Panc1 (cell line): ENCODE results near the gene CCDC183. TPM values are rescaled to one million over a fixed set of nuclear protein-coding genes. Genes with fewer than 3 reads are reported as not detected.
A peak's percentile ranks its signal among the peaks of the same experiment; 100 is the strongest.

Experiments used
- ATAC-seq: fragments of 200-7000 bp; cut with Tn5 transposase; 2 replicates; pipeline ENCODE4 v1.9.1; 2020; ENCODE audit warnings: mild to moderate bottlenecking, moderate library complexity
- BruUV-seq: library from RNA; stranded (reverse); fragments of 400-500 nt; replicated peaks from 2 replicates; lab custom pipeline; 2021; lab: Mats Ljungman, UMichigan
- CTCF ChIA-PET: fragments of 300-600 bp; sonication (Branson Sonifier 250); formaldehyde crosslinking; loops from one replicate; lab custom pipeline; 2022; ENCODE audit warnings: antibody characterized with exemption; lab: Charles Lee
- POLR2A ChIA-PET: fragments of 300-600 bp; sonication (Branson Sonifier 250); formaldehyde crosslinking; loops from one replicate; lab custom pipeline; 2022; ENCODE audit warnings: antibody characterized with exemption; lab: Charles Lee
- DNase-seq: peaks from one replicate; pipeline ENCODE4 v3.0.0-alpha.2; 2010; ENCODE audit warnings: low read depth, low spot score
- H3K27ac ChIP-seq: 2 replicates; pipeline ENCODE4 v1.5.1; 2011; ENCODE audit warnings: mild to moderate bottlenecking, low read length, inconsistent platforms
- H3K27me3 ChIP-seq: fragments of 200-500 bp; sonication (Bioruptor generic); 2 replicates; pipeline ENCODE4 v1.6.0; 2014; ENCODE audit warnings: low read length, inconsistent platforms; ENCODE audit not compliant: control insufficient read depth, insufficient read depth
- H3K36me3 ChIP-seq: fragments of 200-500 bp; sonication (Bioruptor generic); 2 replicates; pipeline ENCODE4 v1.5.1; 2014; ENCODE audit warnings: inconsistent platforms, mild to moderate bottlenecking, low read length, moderate library complexity; ENCODE audit not compliant: control insufficient read depth, insufficient read depth
- H3K4me1 ChIP-seq: 2 replicates; pipeline ENCODE4 v1.5.1; 2011; ENCODE audit warnings: inconsistent platforms, mild to moderate bottlenecking, low read length, moderate library complexity; ENCODE audit not compliant: control insufficient read depth, insufficient read depth
- H3K4me3 ChIP-seq, 2 experiments: 2 replicates each; pipeline ENCODE4 v1.5.1; 2011 to 2012; ENCODE audit warnings: low read depth in 2 of 2, low read length in 2 of 2, mild to moderate bottlenecking in 2 of 2, inconsistent platforms in 1 of 2, moderate library complexity in 1 of 2
- H3K9me3 ChIP-seq: fragments of 200-500 bp; sonication (Bioruptor generic); 2 replicates; pipeline ENCODE4 v1.5.1; 2014; ENCODE audit warnings: low read depth, mild to moderate bottlenecking, inconsistent platforms, low read length, moderate library complexity; ENCODE audit not compliant: control insufficient read depth, insufficient read depth
- POLR2AphosphoS5 ChIP-seq: IDR thresholded peaks from 2 replicates; pipeline ENCODE4 v1.6.1; 2012; ENCODE audit warnings: mild to moderate bottlenecking, low read depth, low read length, moderate library complexity
- SIN3A ChIP-seq: IDR thresholded peaks from 2 replicates; pipeline ENCODE4 v1.6.1; 2012; ENCODE audit warnings: low read depth, mild to moderate bottlenecking, low read length, moderate library complexity, borderline replicate concordance; ENCODE audit not compliant: insufficient read depth
- TCF7L2 ChIP-seq: IDR thresholded peaks from 2 replicates; pipeline ENCODE4 v1.6.1; 2011; ENCODE audit warnings: mild to moderate bottlenecking, low read depth, low read length, inconsistent platforms
- in situ Hi-C: cut with HindIII; loops from 2 replicates; pipeline ENCODE4 v1.10.0; 2016; ENCODE audit warnings: low sequenced_read_pairs, low pct_unique_long_range_greater_than_20kb
- intact Hi-C: fragments of 100-400 bp; cut with micrococcal nuclease; formaldehyde crosslinking; loops from one replicate; pipeline ENCODE4 v1.10.0; 2022; ENCODE audit not compliant: unreplicated experiment
- total RNA-seq: library from RNA; stranded (reverse); gene quantifications from one replicate; pipeline ENCODE4 v1.2.1, GENCODE V29; 2021; ENCODE audit not compliant: unreplicated experiment
- TF ChIP-seq, protein P1 (sequence below), 2 experiments: IDR thresholded peaks; 2 replicates each; pipeline ENCODE4 v1.6.1; 2011 to 2012; ENCODE audit warnings: low read depth in 2 of 2, control low read depth in 1 of 2, low read length in 1 of 2, mild to moderate bottlenecking in 1 of 2, moderate library complexity in 1 of 2; ENCODE audit not compliant: insufficient read depth in 1 of 2
- TF ChIP-seq, protein P2 (sequence below): fragments of 450-650 bp; IDR thresholded peaks from 2 replicates; pipeline ENCODE4 v1.5.1; 2017; ENCODE audit warnings: mild to moderate bottlenecking

CCDC183 gene
- total RNA-seq, 1 experiment from 2014 or later: 0.62 TPM

DNA sequence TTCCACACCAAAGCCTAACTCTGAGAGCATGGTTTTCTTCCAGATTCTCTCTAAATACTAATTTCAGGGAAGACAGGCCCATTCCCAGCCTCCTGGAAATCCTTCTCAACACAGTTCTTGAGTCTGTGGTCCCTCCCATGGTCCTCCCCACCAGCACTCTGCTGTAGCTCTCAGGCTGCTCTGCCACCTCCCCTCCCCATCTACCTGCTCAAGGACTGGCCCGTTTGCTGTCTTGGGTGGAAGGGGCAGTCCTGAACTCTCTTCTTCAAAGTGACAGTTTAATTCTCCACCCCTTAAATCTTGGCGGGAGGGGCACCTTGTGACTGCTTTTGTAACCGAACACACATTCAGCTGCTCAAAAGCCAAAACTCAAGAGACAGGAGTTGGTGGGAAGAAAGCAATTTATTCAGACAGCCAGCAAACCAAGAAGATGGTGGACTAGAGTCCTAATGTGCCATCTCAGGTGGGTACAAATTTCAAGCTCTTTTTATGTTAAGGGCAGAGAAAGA is 24.2 kb upstream of the CCDC183 start:
- in situ Hi-C loops: no loop called here
- Histone ChIP-seq H3K9me3 (no peaks in the 10 kb centered on the region; the same call in 1 of the 2 replicates), H3K27ac (no peak overlapping the region), H3K4me1 (no peaks in the 10 kb centered on the region), H3K4me3 (no peak overlapping the region), H3K27me3 (no peaks in the 10 kb centered on the region), H3K36me3 (no peaks in the 10 kb centered on the region)
- DNase-seq: no peak
- BruUV-seq: no TSS peak
- TF ChIP-seq, protein P1, sequence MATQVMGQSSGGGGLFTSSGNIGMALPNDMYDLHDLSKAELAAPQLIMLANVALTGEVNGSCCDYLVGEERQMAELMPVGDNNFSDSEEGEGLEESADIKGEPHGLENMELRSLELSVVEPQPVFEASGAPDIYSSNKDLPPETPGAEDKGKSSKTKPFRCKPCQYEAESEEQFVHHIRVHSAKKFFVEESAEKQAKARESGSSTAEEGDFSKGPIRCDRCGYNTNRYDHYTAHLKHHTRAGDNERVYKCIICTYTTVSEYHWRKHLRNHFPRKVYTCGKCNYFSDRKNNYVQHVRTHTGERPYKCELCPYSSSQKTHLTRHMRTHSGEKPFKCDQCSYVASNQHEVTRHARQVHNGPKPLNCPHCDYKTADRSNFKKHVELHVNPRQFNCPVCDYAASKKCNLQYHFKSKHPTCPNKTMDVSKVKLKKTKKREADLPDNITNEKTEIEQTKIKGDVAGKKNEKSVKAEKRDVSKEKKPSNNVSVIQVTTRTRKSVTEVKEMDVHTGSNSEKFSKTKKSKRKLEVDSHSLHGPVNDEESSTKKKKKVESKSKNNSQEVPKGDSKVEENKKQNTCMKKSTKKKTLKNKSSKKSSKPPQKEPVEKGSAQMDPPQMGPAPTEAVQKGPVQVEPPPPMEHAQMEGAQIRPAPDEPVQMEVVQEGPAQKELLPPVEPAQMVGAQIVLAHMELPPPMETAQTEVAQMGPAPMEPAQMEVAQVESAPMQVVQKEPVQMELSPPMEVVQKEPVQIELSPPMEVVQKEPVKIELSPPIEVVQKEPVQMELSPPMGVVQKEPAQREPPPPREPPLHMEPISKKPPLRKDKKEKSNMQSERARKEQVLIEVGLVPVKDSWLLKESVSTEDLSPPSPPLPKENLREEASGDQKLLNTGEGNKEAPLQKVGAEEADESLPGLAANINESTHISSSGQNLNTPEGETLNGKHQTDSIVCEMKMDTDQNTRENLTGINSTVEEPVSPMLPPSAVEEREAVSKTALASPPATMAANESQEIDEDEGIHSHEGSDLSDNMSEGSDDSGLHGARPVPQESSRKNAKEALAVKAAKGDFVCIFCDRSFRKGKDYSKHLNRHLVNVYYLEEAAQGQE (IDR thresholded peaks at IDR 0.05; ENCODE audit: insufficient read depth in 1 of 2, low read depth in 2 of 2, low read length in 1 of 2): no peak
- TF ChIP-seq, protein P2, sequence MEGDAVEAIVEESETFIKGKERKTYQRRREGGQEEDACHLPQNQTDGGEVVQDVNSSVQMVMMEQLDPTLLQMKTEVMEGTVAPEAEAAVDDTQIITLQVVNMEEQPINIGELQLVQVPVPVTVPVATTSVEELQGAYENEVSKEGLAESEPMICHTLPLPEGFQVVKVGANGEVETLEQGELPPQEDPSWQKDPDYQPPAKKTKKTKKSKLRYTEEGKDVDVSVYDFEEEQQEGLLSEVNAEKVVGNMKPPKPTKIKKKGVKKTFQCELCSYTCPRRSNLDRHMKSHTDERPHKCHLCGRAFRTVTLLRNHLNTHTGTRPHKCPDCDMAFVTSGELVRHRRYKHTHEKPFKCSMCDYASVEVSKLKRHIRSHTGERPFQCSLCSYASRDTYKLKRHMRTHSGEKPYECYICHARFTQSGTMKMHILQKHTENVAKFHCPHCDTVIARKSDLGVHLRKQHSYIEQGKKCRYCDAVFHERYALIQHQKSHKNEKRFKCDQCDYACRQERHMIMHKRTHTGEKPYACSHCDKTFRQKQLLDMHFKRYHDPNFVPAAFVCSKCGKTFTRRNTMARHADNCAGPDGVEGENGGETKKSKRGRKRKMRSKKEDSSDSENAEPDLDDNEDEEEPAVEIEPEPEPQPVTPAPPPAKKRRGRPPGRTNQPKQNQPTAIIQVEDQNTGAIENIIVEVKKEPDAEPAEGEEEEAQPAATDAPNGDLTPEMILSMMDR: no peak
- TF ChIP-seq SIN3A: no peak
- no peak for TF ChIP-seq TCF7L2
- no peak for TF ChIP-seq POLR2AphosphoS5
- no peak for ATAC-seq
- ChIA-PET CTCF (no interaction called here), POLR2A (no interaction called here)
- intact Hi-C loops: no loop called here

DNA sequence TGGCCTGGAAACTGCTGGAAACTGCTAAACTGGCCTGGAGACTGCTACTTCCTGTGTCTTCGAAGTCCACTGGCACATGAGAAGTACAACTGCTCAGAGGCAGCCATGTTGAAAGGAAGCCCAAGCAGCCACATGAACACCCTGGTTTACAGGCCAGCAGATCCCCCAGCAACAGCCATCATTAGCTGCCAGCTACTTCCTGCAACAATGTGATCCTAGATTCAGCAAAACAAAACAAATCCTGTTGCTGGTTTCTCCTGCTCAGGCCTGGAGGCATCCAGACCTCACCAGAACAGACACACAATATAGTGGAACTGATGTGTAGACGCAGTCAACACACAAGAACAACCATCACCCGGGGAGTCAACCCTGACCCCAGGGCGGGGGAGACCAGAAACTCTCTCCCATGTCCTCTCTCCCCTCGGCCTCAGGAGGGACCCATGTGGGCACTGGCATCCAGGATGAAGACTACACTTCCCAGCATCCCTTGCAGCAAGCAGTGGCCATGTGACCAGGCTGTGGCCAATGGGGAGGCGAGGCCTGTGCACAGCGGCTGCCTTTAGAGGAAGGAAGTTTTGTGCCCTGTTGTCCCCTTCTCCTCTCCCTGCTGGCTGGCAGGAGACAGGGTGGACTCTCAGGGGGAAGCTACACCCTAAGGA is 22.6 kb upstream of the CCDC183 start:
- DNase-seq (no peak), ATAC-seq (peak; percentile 72; the same call in 1 of the 2 replicates)
- ChIA-PET POLR2A (no interaction called here), CTCF (no interaction called here)
- Histone ChIP-seq H3K27ac (no peak overlapping the region), H3K4me1 (no peaks in the 10 kb centered on the region), H3K4me3 (no peak overlapping the region), H3K36me3 (no peaks in the 10 kb centered on the region), H3K27me3 (no peaks in the 10 kb centered on the region), H3K9me3 (no peaks in the 10 kb centered on the region; the same call in 1 of the 2 replicates)
- intact Hi-C loops (no loop called here), in situ Hi-C loops (no loop called here)
- no peak for TF ChIP-seq TCF7L2
- TF ChIP-seq, protein P1 (IDR thresholded peaks at IDR 0.05; ENCODE audit: insufficient read depth in 1 of 2, low read depth in 2 of 2, low read length in 1 of 2): no peak
- TF ChIP-seq SIN3A: no peak
- TF ChIP-seq, protein P2: no peak
- TF ChIP-seq POLR2AphosphoS5: no peak
- BruUV-seq: no TSS peak
